Measurements from ENCODE around the gene NELFCD. TPM values are rescaled to one million over a fixed set of nuclear protein-coding genes. Genes with fewer than 3 reads are reported as not detected.

The NELFCD gene
- polyA plus RNA-seq, 1 donor (not counting 4 experiments of a cell fraction or from before 2014, with no cell fraction given): 68.5 TPM

GRCh38 chr20:59024111-59024530 is 43.1 kb downstream of the NELFCD start:
- dilution Hi-C loops (cut with MboI; ENCODE audit: extremely low pct_ligation_motif_present, low sequenced_read_pairs): no loop called here
- peaks cover 40% of the 10 kb centered on the region for H3K79me2 ChIP-seq (ENCODE audit: control insufficient read depth, insufficient read depth, low read length)

GRCh38 chr20:59025086-59025485 is 44.0 kb downstream of the NELFCD start:
- Histone ChIP-seq H3K9me1 (ENCODE audit: control insufficient read depth, extremely low read depth, insufficient read depth, low read length) (no peaks in the 10 kb centered on the region), H3K4me3 (ENCODE audit: control insufficient read depth in 2 of 3, extremely low read depth in 1 of 3, insufficient read depth in 2 of 3, low read depth in 1 of 3, low read length in 3 of 3) (no peak overlapping the region), H3K4me1 (ENCODE audit: control insufficient read depth, extremely low read depth, insufficient read depth, low read length) (peaks cover 27% of the 10 kb centered on the region), H3K27me3 (ENCODE audit: control insufficient read depth, extremely low read depth, insufficient read depth, low read length) (no peaks in the 10 kb centered on the region), H3K27ac (ENCODE audit: control insufficient read depth, insufficient read depth, low read length) (no peak overlapping the region), H3K36me3 (ENCODE audit: control insufficient read depth in 2 of 2, extremely low read depth in 1 of 2, insufficient read depth in 2 of 2, low read length in 2 of 2) (peaks cover 24 to 45% of the 10 kb centered on the region in 2 experiments), H3K9ac (ENCODE audit: control insufficient read depth, extremely low read depth, insufficient read depth, low read length) (no peak overlapping the region), H2AFZ (ENCODE audit: control insufficient read depth, low read length) (no peak overlapping the region), H3K79me2 (ENCODE audit: control insufficient read depth, insufficient read depth, low read length) (peaks cover 50% of the 10 kb centered on the region), H3K4me2 (ENCODE audit: control insufficient read depth, extremely low read depth, insufficient read depth, low read depth, low read length) (no peak overlapping the region), H3K9me3 (ENCODE audit: control insufficient read depth, low read depth, low read length) (no peaks in the 10 kb centered on the region), H4K20me1 (ENCODE audit: control insufficient read depth, extremely low read depth, insufficient read depth, low read length) (peaks cover 3% of the 10 kb centered on the region)
- no peak for DNase-seq (ENCODE audit: low read depth, low spot score)
- TF ChIP-seq CTCF (optimal IDR thresholded peaks at IDR 0.05 in 1 of 3, IDR thresholded peaks at IDR 0.05 in 1 of 3, conservative IDR thresholded peaks at IDR 0.05 in 1 of 3; ENCODE audit: extremely low read depth in 1 of 3, insufficient read depth in 2 of 3, low read length in 3 of 3) (no peak), EZH2 (IDR thresholded peaks at IDR 0.05; ENCODE audit: low read length) (no peak)
- FAIRE-seq: no peak
- dilution Hi-C loops (cut with MboI; ENCODE audit: extremely low pct_ligation_motif_present, low sequenced_read_pairs): no loop called here

More at GRCh38 chr20:59024111-59024530, 43.1 kb downstream of the NELFCD start:
- no peak for FAIRE-seq
- Histone ChIP-seq H3K27ac (ENCODE audit: control insufficient read depth, insufficient read depth, low read length) (no peak overlapping the region), H3K9ac (ENCODE audit: control insufficient read depth, extremely low read depth, insufficient read depth, low read length) (no peak overlapping the region), H3K4me1 (ENCODE audit: control insufficient read depth, extremely low read depth, insufficient read depth, low read length) (peaks cover 23% of the 10 kb centered on the region), H3K4me2 (ENCODE audit: control insufficient read depth, extremely low read depth, insufficient read depth, low read depth, low read length) (no peak overlapping the region), H3K4me3 (ENCODE audit: control insufficient read depth in 2 of 3, extremely low read depth in 1 of 3, insufficient read depth in 2 of 3, low read depth in 1 of 3, low read length in 3 of 3) (no peak overlapping the region), H2AFZ (ENCODE audit: control insufficient read depth, low read length) (no peak overlapping the region), H3K27me3 (ENCODE audit: control insufficient read depth, extremely low read depth, insufficient read depth, low read length) (no peaks in the 10 kb centered on the region), H4K20me1 (ENCODE audit: control insufficient read depth, extremely low read depth, insufficient read depth, low read length) (peaks cover 3% of the 10 kb centered on the region), H3K36me3 (ENCODE audit: control insufficient read depth in 2 of 2, extremely low read depth in 1 of 2, insufficient read depth in 2 of 2, low read length in 2 of 2) (peaks cover 21 to 38% of the 10 kb centered on the region in 2 experiments), H3K9me1 (ENCODE audit: control insufficient read depth, extremely low read depth, insufficient read depth, low read length) (no peaks in the 10 kb centered on the region), H3K9me3 (ENCODE audit: control insufficient read depth, low read depth, low read length) (no peaks in the 10 kb centered on the region)
- TF ChIP-seq EZH2 (IDR thresholded peaks at IDR 0.05; ENCODE audit: low read length) (no peak), CTCF (optimal IDR thresholded peaks at IDR 0.05 in 1 of 3, IDR thresholded peaks at IDR 0.05 in 1 of 3, conservative IDR thresholded peaks at IDR 0.05 in 1 of 3; ENCODE audit: extremely low read depth in 1 of 3, insufficient read depth in 2 of 3, low read length in 3 of 3) (no peak)
- DNase-seq (ENCODE audit: low read depth, low spot score): no peak

Measured in keratinocyte (primary cell).